Muscle of back (tissue), 11 donors: ENCODE results near the gene FADD. TPM values are rescaled to one million over a fixed set of nuclear protein-coding genes. Genes with fewer than 3 reads are reported as not detected.
"Not testable (repeated sequence)": the region's sequence is repeated elsewhere in the genome, so short reads cannot be mapped to it uniquely, and the experiment has no call there.

Experiments
- DNase-seq, 3 donors: peaks; one replicate each; pipeline versions ENCODE4 v3.0.0 to v3.0.0-alpha.2; 2013
- polyA plus RNA-seq, 10 donors: library from polyadenylated mRNA; unstranded; fragments of 120-200 nt; gene quantifications; one replicate each; pipeline ENCODE4 v1.2.1, GENCODE V29; 2013; ENCODE audit not compliant: insufficient read length in 10 of 10

Gene FADD
- polyA plus RNA-seq, 10 donors: 7.0 to 13.9 (median 9.2) TPM

DNA sequence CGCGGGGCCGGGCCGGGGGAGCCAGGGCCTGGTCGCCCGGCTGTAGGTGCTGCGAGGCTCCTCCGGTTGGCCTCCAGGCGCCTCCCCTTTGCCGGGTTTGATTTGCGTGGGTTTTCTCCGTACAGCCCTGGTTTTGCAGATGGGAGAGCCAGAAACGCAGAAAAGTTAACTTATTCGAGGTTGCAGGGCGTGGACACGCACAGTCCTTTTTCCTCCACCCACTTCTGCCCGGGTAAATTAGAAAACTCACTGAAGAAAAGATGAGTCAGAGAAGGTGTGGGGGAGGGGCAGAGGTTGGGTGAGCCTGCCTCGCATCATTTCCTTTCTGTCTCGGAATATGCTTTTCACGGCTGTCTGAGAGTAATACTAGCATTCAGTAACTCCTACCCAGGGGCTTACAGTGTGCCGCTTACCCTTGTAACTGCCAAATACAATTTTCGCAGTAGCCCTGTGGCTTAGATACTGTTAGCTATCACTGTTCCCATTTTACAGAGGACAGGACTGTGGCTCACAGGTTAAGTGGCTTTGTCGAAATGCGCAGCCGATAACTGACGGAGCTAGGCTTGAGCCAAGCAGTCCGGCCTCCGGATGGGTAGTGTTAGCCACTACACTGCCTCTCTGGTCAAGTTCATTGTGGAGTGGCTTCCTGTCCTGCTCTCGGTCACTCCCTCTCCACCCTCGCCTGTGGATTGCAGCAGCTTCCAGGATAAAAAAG is 812 bp downstream of the FADD start:
- peak; percentile 49 to 72 (median 66) for DNase-seq

- no peak for DNase-seq
Observed at GRCh38 chr11:70204466-70204799, 1.3 kb downstream of the FADD start.

DNA sequence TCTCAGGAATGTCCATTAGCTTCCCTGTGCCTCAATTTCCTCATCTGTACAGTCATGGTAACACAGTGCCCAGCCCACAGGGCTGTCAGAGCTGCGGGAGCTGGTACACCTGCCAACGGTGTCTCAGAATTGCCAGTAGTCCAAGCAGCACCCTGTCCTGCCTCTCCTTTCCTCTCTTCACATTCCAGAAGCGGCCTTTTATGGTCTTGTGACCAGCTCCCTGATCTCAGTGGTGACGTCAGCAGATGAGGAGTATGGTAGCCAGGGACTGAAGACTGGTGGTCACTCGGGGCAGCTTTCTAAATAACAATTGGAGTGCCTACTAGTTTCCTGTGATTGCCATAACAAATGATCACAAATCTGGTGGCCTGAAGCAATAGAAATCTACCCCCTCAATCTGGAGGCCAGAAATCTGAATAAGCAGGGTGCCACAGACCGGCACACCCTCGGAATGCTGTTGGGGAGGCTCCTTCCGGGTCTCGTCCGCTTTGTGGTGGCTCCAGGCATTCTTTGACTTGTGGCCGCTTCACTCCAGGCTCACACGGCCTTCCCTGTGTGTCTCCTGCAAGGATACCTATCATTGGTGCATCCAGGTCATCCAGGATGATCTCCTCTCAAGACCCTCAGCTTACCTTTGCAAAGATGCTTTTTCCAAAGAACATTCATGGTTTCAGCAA is 2.1 kb downstream of the FADD start:
- no peak for DNase-seq

- no peak for DNase-seq
Observed at GRCh38 chr11:70205766-70206165, 2.7 kb downstream of the FADD start.

GRCh38 chr11:70206226-70206981 is 3.3 kb downstream of the FADD start:
- DNase-seq: no peak

DNA sequence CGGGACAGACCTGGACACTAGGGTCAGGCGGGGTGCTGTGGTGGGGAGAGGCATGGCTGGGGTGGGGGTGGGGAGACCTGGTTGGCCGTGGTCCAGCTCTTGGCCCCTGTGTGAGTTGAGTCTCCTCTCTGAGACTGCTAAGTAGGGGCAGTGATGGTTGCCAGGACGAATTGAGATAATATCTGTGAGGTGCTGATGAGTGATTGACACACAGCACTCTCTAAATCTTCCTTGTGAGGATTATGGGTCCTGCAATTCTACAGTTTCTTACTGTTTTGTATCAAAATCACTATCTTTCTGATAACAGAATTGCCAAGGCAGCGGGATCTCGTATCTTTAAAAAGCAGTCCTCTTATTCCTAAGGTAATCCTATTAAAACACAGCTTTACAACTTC is 3.9 kb downstream of the FADD start:
- DNase-seq: no peak

DNA sequence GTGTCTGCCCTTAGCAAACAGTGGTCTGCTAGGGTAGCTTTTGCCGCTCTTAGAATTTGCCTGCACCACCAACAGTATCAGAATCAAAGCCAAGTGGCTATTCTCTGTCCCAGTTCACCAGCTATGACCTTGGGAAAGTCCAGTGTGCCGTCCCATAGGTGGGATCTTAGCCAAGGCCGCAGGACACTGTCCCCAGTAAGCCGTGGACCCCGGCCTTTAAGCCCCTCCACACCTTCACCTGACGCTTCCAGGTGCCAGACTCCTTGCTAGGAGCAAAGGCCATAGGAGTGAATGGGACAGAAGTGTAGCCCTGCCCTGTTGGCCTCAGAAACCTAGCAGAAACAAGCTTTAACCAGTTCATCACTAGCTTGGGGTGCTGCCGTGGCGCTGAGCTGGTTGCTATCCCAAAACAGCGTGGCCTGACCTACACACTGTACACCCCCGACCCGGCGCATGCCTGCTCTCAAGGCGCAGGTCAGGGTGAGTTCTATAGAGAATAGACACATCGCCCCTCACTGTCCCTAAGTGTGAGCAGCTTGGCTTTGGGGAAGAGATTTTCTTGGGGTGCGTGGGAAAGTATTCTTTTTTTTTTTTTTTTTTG is 4.5 kb downstream of the FADD start:
- no peak for DNase-seq

DNA sequence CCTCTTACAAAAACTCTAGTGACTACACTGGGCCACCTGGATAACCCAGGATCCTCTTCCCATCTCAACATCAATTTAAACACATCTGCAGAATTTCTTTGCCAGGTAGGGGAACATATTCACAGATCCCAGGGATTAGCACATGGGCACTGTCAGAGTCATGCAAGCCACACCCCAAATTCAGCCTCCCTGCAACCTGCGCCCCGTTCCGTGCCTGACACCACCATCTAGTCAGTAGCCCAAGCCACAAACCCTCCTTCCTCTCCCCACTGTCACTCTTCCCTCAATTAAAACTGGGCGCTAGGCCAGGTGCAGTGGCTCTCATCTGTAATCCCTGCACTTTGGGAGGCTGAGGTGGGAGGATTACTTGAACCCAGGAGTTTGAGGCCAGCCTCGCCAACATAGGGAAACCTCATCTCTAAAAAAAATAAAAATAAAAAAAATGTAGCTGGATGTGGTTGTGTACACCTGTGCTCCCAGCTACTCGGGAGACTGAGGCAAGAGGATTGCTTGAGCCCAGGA is 6.4 kb downstream of the FADD start:
- DNase-seq: no peak

- DNase-seq: peak in 1 of 3 donors; percentile 37
Observed at GRCh38 chr11:70210051-70210501, 7.0 kb downstream of the FADD start.

GRCh38 chr11:70210530-70210929 is 7.4 kb downstream of the FADD start:
- DNase-seq: no peak

DNA sequence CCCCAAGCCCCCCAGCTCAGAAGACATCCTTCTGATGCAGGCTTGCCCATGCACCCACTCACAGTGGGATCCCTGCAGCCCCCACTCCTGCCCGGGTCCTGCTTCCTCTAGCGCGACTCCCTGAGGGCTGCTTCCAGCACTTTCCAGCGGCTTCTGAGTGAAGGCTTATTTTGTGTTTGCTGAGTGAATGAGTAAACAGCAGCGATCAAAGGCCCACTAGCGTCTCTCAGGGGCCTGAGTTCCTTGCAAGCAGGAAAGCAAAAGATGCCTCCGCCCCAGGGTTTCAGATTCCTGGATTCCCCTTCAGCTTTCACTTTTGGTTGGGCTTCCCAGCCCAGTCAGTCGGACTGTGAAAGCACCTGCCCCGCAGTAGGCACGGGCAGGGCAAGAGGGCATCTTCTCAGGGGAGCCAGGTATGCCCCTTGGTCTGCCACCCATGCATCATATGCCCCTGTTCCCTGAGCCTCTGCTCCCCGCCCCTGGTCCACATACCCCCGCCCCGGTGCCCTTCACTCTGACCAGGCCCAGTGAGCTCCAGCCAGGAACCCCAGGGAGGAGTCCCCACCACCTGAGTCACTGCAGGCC is 9.2 kb downstream of the FADD start:
- no peak for DNase-seq

DNA sequence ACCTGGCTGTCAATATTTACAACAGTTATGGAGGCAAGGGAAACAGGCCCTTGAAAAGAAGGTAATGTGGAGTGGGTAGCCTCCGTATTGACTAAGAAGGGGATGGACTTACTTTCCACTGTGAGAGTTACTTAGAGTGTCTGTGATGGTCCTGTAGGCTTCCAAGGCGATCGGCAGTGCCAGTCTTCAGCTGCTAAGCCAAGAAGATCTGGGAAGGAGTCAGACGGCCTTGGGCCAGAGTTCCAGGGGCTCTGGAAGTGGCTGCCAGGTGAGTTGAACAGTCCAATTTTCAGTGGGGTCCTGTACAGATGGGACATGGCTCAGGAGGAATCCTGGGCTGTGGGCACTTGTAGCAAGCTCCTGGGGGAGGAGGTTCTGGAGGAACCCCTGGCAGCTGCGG is 14.3 kb downstream of the FADD start:
- not testable (repeated sequence) for DNase-seq

GRCh38 chr11:70218076-70218475 is 15.0 kb downstream of the FADD start:
- not testable (repeated sequence) for DNase-seq

DNA sequence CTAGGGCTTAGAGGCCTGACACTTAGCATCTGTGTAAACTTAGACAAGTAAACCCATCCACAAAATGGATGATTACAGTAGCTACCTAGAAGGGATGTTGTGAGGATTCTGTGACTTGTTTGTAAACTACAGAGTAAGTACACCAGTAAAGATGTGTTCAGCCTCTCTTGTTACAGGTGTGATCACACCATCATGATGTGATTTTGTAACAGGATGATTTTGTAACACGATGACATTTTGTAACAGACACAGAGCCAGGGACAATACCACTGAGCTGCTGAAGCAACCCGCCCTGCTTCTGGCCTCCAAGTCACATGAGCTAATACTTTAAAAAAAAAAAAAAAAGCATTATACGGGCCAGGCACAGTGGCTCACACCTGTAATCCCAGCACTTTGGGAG is 17.0 kb downstream of the FADD start:
- no peak for DNase-seq

DNA sequence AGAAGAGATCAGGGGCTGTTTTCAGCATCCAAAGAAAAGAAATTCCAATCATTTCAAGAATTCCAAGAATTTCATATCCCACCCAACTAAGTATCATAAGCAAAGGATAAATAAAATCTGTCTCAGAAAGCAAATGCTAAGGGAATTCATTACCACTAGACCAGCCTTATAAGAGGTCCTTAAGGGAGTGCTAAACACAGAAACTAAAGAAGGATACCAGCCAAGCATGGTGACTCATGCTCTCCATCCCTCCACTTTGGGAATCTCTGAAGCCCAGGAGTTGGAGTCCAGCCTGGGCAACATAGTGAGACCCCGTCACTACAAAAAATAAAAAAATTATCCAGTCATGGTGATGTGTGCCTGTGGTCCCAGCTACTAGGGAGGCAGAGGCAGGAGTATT is 17.8 kb downstream of the FADD start:
- DNase-seq: no peak

GRCh38 chr11:70225681-70226177 is 22.6 kb downstream of the FADD start:
- DNase-seq: no peak

DNA sequence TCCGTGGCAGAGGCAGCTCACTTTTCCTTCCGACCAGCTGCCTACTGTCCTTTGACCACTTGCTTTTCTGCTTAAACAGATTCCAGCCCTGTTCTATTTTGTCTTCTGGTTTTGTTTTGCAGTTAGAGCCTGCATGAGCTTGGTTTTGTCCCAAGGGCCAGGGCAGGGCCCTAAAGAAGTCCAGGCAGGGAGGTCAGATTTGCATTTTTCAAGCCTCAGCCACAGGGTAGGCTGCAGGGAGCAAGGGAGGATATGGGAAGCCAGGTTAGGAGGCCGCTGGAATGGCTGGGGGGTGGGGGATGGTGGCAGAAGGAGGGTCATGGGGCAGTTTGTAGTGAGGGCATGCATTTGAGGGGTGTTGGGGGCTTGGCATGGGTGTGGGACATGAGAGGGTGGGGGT is 23.1 kb downstream of the FADD start:
- DNase-seq: no peak

GRCh38 chr11:70226967-70227366 is 23.9 kb downstream of the FADD start:
- DNase-seq: no peak

DNA sequence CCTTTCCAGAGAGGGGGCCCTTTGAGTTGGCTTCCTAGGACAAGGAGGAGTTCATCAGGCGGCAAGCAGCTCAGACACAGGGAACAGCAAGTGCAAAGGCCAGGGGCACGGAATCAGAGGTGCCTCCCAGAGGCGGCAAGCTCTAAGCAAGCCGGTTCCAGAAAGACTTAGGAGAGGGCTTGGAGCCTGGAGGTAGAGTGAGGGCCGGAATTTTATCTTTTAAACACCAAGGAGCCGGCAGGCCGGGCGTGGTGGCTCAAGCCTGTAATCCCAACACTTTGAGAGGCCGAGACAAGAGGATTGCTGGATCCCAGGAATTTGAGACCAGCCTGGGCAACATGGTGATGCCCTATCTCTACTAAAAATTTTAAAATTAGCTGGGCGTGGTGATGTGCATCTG is 26.6 kb downstream of the FADD start:
- no peak for DNase-seq

DNA sequence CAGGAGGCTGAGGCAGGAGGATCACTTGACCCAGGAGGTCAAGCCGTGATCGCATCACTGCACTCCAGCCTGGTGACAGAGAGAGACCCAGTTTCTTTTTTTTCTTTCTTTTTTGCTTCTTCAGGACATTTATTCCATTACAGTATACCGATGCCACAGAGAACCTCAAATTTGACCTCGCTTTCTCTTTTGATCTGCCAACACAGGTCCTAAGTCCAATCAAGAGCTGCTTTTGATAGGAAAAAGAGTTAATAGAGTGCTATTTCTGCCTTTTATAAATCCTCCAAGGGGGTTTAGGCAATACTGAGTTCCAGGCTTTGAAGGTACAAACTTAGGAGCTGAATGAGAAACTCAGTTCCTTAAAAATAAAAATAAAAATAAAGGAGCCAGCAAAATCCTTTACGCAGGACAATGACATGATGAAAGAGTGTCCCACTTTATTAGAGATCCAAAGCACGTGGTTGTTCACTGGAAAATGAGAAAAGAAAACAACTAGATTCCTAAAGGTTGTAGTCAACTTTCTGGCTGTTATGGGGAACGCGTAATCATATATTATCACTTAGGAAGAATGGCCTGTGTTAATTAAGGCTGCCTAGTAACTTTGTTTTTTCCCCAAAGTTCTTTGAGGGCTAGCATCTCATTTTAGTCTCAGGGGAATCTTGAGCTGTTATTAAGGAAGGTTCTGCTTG is 27.2 kb downstream of the FADD start:
- no peak for DNase-seq
